Keratinocyte (primary cell): ENCODE measurements around the gene PCBP2. TPM values are rescaled to one million over a fixed set of nuclear protein-coding genes. Genes with fewer than 3 reads are reported as not detected.

Experiments used
- DNase-seq: peaks from one replicate; pipeline ENCODE4 v3.0.0-alpha.2; 2011; ENCODE audit warnings: low read depth, missing footprints, low spot score
- FAIRE-seq: peaks from 2 replicates; lab custom pipeline; 2011; peaks lifted over from hg19 to GRCh38; lab: Jason Lieb, UNC
- H2AFZ ChIP-seq: 2 replicates; pipeline ENCODE4 v1.6.0; 2012; ENCODE audit warnings: low read length, control low read depth, inconsistent platforms; ENCODE audit not compliant: control insufficient read depth
- H3K27ac ChIP-seq: 2 replicates; pipeline ENCODE4 v1.5.1; 2011; ENCODE audit warnings: low read length; ENCODE audit not compliant: control insufficient read depth, insufficient read depth
- H3K27me3 ChIP-seq: 3 replicates; pipeline ENCODE4 v1.6.0; 2011; ENCODE audit warnings: low read length; ENCODE audit not compliant: control insufficient read depth, insufficient read depth; ENCODE audit errors: extremely low read depth
- H3K36me3 ChIP-seq, 2 experiments: 2 replicates in 1 of 2; 3 replicates in 1 of 2; pipeline ENCODE4 v1.5.1; 2011; ENCODE audit warnings: low read length in 2 of 2, mild to moderate bottlenecking in 1 of 2; ENCODE audit not compliant: control insufficient read depth in 2 of 2, insufficient read depth in 2 of 2; ENCODE audit errors: extremely low read depth in 1 of 2
- H3K4me1 ChIP-seq: 3 replicates; pipeline ENCODE4 v1.5.1; 2011; ENCODE audit warnings: low read length; ENCODE audit not compliant: control insufficient read depth, insufficient read depth; ENCODE audit errors: extremely low read depth
- H3K4me2 ChIP-seq: 3 replicates; pipeline ENCODE4 v1.6.0; 2011; ENCODE audit warnings: low read depth, low read length; ENCODE audit not compliant: control insufficient read depth, insufficient read depth; ENCODE audit errors: extremely low read depth
- H3K4me3 ChIP-seq, 3 experiments: fragments of 200-600 bp in 1 of 3; sonication (generic) in 1 of 3; 2 replicates in 2 of 3; 3 replicates in 1 of 3; pipeline ENCODE4 v1.5.1; 2011 to 2016; ENCODE audit warnings: low read length in 3 of 3, mild to moderate bottlenecking in 3 of 3, control low read depth in 2 of 3, inconsistent platforms in 1 of 3, low read depth in 1 of 3, mixed read lengths in 1 of 3, mixed run types in 1 of 3, moderate library complexity in 1 of 3; ENCODE audit not compliant: control insufficient read depth in 2 of 3, insufficient read depth in 2 of 3; ENCODE audit errors: extremely low read depth in 1 of 3
- H3K79me2 ChIP-seq: 2 replicates; pipeline ENCODE4 v1.6.0; 2012; ENCODE audit warnings: low read length; ENCODE audit not compliant: control insufficient read depth, insufficient read depth
- H3K9ac ChIP-seq: 3 replicates; pipeline ENCODE4 v1.6.0; 2011; ENCODE audit warnings: low read length; ENCODE audit not compliant: control insufficient read depth, insufficient read depth; ENCODE audit errors: extremely low read depth
- H3K9me1 ChIP-seq: 3 replicates; pipeline ENCODE4 v1.6.0; 2011; ENCODE audit warnings: low read length; ENCODE audit not compliant: control insufficient read depth, insufficient read depth; ENCODE audit errors: extremely low read depth
- H3K9me3 ChIP-seq: 2 replicates; pipeline ENCODE4 v1.5.1; 2012; ENCODE audit warnings: low read depth, low read length; ENCODE audit not compliant: control insufficient read depth
- H4K20me1 ChIP-seq: 3 replicates; pipeline ENCODE4 v1.6.0; 2011; ENCODE audit warnings: low read length; ENCODE audit not compliant: control insufficient read depth, insufficient read depth; ENCODE audit errors: extremely low read depth
- CTCF ChIP-seq, 3 experiments: IDR thresholded peaks in 1 of 3; conservative IDR thresholded peaks in 1 of 3; optimal IDR thresholded peaks in 1 of 3; 2 replicates in 2 of 3; 3 replicates in 1 of 3; pipeline versions ENCODE3 to v1.5.1; 2011; ENCODE audit warnings: low read length in 3 of 3, mild to moderate bottlenecking in 3 of 3, moderate library complexity in 2 of 3, control low read depth in 1 of 3, inconsistent platforms in 1 of 3; ENCODE audit not compliant: insufficient read depth in 2 of 3; ENCODE audit errors: extremely low read depth in 1 of 3
- EZH2 ChIP-seq: IDR thresholded peaks from one replicate; pipeline ENCODE4 v1.6.1; 2012; ENCODE audit warnings: inconsistent platforms, mild to moderate bottlenecking, low read length, moderate library complexity
- dilution Hi-C: fragments of 300-500 bp; cut with MboI; formaldehyde crosslinking; loops from one replicate; pipeline ENCODE4 v1.7.0; 2020; ENCODE audit warnings: low sequenced_read_pairs; ENCODE audit not compliant: extremely low pct_ligation_motif_present
- polyA plus RNA-seq, 5 experiments: library from polyadenylated mRNA; depleted of rRNA in 3 of 5; stranded (reverse) in 3 of 5; stranded (forward) in 1 of 5; unstranded in 1 of 5; fragments of >200 nt; gene quantifications; 1 replicate in 1 of 5; 2 replicates in 3 of 5; 3 replicates in 1 of 5; pipeline versions ENCODE4 v1.2.1 to v1.2.3, GENCODE V29; 2011 to 2012; ENCODE audit warnings: missing spikeins in 2 of 5, low read depth in 1 of 5, low replicate concordance in 1 of 5

PCBP2 gene
- polyA plus RNA-seq, 1 donor (not counting 4 experiments of a cell fraction or from before 2014, with no cell fraction given) = 238 TPM

- H3K36me3 ChIP-seq = peaks cover 61 to 78% of the 10 kb centered on the region in 2 experiments
- TF ChIP-seq EZH2 (no peak), CTCF (optimal IDR thresholded peaks at IDR 0.05 in 1 of 3, IDR thresholded peaks at IDR 0.05 in 1 of 3, conservative IDR thresholded peaks at IDR 0.05 in 1 of 3; ENCODE audit: extremely low read depth in 1 of 3, insufficient read depth in 2 of 3, low read length in 3 of 3) (no peak)
- H3K9me3 ChIP-seq = no peaks in the 10 kb centered on the region
- dilution Hi-C loops = no loop called here
- H3K79me2 ChIP-seq = peaks cover 74% of the 10 kb centered on the region
- H2AFZ ChIP-seq = no peak overlapping the region
- H3K9me1 ChIP-seq = no peaks in the 10 kb centered on the region
- peaks cover 26% of the 10 kb centered on the region for H4K20me1 ChIP-seq
- FAIRE-seq (no peak), DNase-seq (no peak)
- no peak overlapping the region for H3K4me3 ChIP-seq
- H3K9ac ChIP-seq = no peak overlapping the region
- no peak overlapping the region for H3K27ac ChIP-seq
- no peaks in the 10 kb centered on the region for H3K27me3 ChIP-seq
- H3K4me1 ChIP-seq = no peaks in the 10 kb centered on the region
- H3K4me2 ChIP-seq = no peak overlapping the region
Observed at GRCh38 chr12:53467880-53468279, 16.0 kb downstream of the PCBP2 start.

- peaks cover 58 to 78% of the 10 kb centered on the region in 2 experiments for H3K36me3 ChIP-seq
- no peak overlapping the region for H3K4me3 ChIP-seq
- no peak overlapping the region for H3K27ac ChIP-seq
- no peak overlapping the region for H3K4me2 ChIP-seq
- no peak for TF ChIP-seq CTCF (optimal IDR thresholded peaks at IDR 0.05 in 1 of 3, IDR thresholded peaks at IDR 0.05 in 1 of 3, conservative IDR thresholded peaks at IDR 0.05 in 1 of 3; ENCODE audit: extremely low read depth in 1 of 3, insufficient read depth in 2 of 3, low read length in 3 of 3)
- no peak for TF ChIP-seq EZH2
- H3K9me3 ChIP-seq = no peaks in the 10 kb centered on the region
- H2AFZ ChIP-seq = no peak overlapping the region
- no peaks in the 10 kb centered on the region for H3K9me1 ChIP-seq
- H3K27me3 ChIP-seq = no peaks in the 10 kb centered on the region
- no peak overlapping the region for H3K9ac ChIP-seq
- peaks cover 24% of the 10 kb centered on the region for H4K20me1 ChIP-seq
- dilution Hi-C loops = no loop called here
- H3K79me2 ChIP-seq = peaks cover 73% of the 10 kb centered on the region
- DNase-seq = no peak
- FAIRE-seq = no peak
- H3K4me1 ChIP-seq = no peaks in the 10 kb centered on the region
Observed at GRCh38 chr12:53468282-53468681, 16.4 kb downstream of the PCBP2 start.
